Epithelial cell of esophagus (primary cell): ENCODE measurements around the gene MYL5.
"Not testable (repeated sequence)": the region's sequence is repeated elsewhere in the genome, so short reads cannot be mapped to it uniquely, and the experiment has no call there.

Experiments used
- DNase-seq: peaks from one replicate; pipeline ENCODE4 v3.0.0; 2010; ENCODE audit warnings: low read depth
- H3K4me3 ChIP-seq: 2 replicates; pipeline ENCODE4 v1.5.1; 2011; ENCODE audit warnings: mild to moderate bottlenecking, low read length, control low read depth
- CTCF ChIP-seq: IDR thresholded peaks from 2 replicates; pipeline ENCODE4 v1.5.1; 2011; ENCODE audit warnings: low read depth, mild to moderate bottlenecking, low read length, control low read depth, inconsistent platforms; ENCODE audit not compliant: insufficient read depth; ENCODE audit errors: missing control alignments

Gene MYL5

GRCh38 chr4:633406-633805 is 40.9 kb upstream of the MYL5 start:
- no peak for TF ChIP-seq CTCF
- no peak overlapping the region for H3K4me3 ChIP-seq
- DNase-seq: no peak

- H3K4me3 ChIP-seq: no peak overlapping the region
- TF ChIP-seq CTCF: no peak
- DNase-seq: no peak
Observed at GRCh38 chr4:633976-634598, 40.3 kb upstream of the MYL5 start.

- H3K4me3 ChIP-seq: no peak overlapping the region
- no peak for TF ChIP-seq CTCF
- DNase-seq: no peak
Observed at GRCh38 chr4:634599-634985, 39.8 kb upstream of the MYL5 start.

- not testable (repeated sequence) for H3K4me3 ChIP-seq, DNase-seq
Observed at GRCh38 chr4:635066-635835, 39.1 kb upstream of the MYL5 start.

- no peak overlapping the region for H3K4me3 ChIP-seq
- TF ChIP-seq CTCF: no peak
- DNase-seq: no peak
Observed at GRCh38 chr4:635851-636627, 38.3 kb upstream of the MYL5 start.

GRCh38 chr4:636628-637159 is 37.6 kb upstream of the MYL5 start:
- TF ChIP-seq CTCF: no peak
- DNase-seq: no peak
- no peak overlapping the region for H3K4me3 ChIP-seq
